Heart right ventricle (tissue), 16 donors: ENCODE results near the gene MX1. TPM values are rescaled to one million over a fixed set of nuclear protein-coding genes. Genes with fewer than 3 reads are reported as not detected.
A peak's percentile ranks its signal among the peaks of the same experiment; 100 is the strongest.

Experiments used
- ATAC-seq, 8 donors: fragments of 200-7000 bp; cut with Tn5 transposase; one replicate each; pipeline ENCODE4 v1.9.1; 2020; ENCODE audit warnings: mild to moderate bottlenecking in 8 of 8, moderate library complexity in 8 of 8, moderate number of reproducible peaks in 1 of 8
- DNase-seq, 2 donors: peaks; one replicate each; pipeline ENCODE4 v3.0.0-alpha.2; 2020
- H3K27ac ChIP-seq, 10 donors: fragments of 200-600 bp; sonication (generic) in 2 of 10; one replicate each; pipeline versions ENCODE4 v1.5.0 to v1.8.0; 2020 to 2022; ENCODE audit warnings: mild to moderate bottlenecking in 3 of 10
- H3K27me3 ChIP-seq, 7 donors: fragments of 200-600 bp; one replicate each; pipeline ENCODE4 v1.8.0; 2021 to 2022; ENCODE audit warnings: mild to moderate bottlenecking in 2 of 7
- H3K36me3 ChIP-seq, 9 donors: fragments of 200-600 bp; sonication (generic) in 1 of 9; one replicate each; pipeline versions ENCODE4 v1.5.0 to v1.8.0; 2020 to 2022; ENCODE audit warnings: mild to moderate bottlenecking in 2 of 9
- H3K4me1 ChIP-seq, 9 donors: fragments of 200-600 bp; sonication (generic) in 1 of 9; one replicate each; pipeline versions ENCODE4 v1.5.0 to v1.8.0; 2020 to 2022; ENCODE audit warnings: mild to moderate bottlenecking in 4 of 9
- H3K4me3 ChIP-seq, 10 donors: fragments of 200-600 bp; sonication (generic) in 2 of 10; one replicate each; pipeline versions ENCODE4 v1.5.0 to v1.8.0; 2020 to 2022; ENCODE audit warnings: mild to moderate bottlenecking in 7 of 10, moderate library complexity in 2 of 10
- H3K9me3 ChIP-seq, 11 donors: fragments of 200-600 bp in 10 of 11; sonication (generic) in 2 of 11; one replicate each; pipeline versions ENCODE4 v1.5.0 to v1.8.0; 2013 to 2022; ENCODE audit warnings: mild to moderate bottlenecking in 2 of 11, control low read depth in 1 of 11, moderate library complexity in 1 of 11
- WGBS, 2 donors: extraction: QIAGEN DNeasy Blood & Tissue Kit; methylation state at CpG; one replicate each; pipeline ENCODE4 v1.1.7; 2013; ENCODE audit warnings: inconsistent platforms in 1 of 2; 5-methylcytosine and 5-hydroxymethylcytosine counted together
- intact Hi-C, 10 donors: fragments of 100-400 bp; cut with DNase I; formaldehyde crosslinking; loops; one replicate each; pipeline versions ENCODE4 v1.11.1 to v1.14.2; 2022
- polyA plus RNA-seq, 2 donors: library from polyadenylated mRNA; stranded (reverse); fragments of 200-250 nt; gene quantifications; one replicate each; pipeline ENCODE4 v1.2.3, GENCODE V29; 2013
- total RNA-seq, 10 donors: library from RNA; stranded (reverse); fragmentation: NEBNext Ultra II Directional in 3 of 10; extraction: Animal tissue kit (Norgen Biotek cat#: 25700) in 3 of 10; gene quantifications; one replicate each; pipeline versions ENCODE4 v1.2.1 to v1.2.4, GENCODE V29; 2021 to 2023
- TF ChIP-seq, protein P1 (sequence below), 9 donors: fragments of 200-600 bp; sonication (generic) in 2 of 9; IDR thresholded peaks; one replicate each; pipeline versions ENCODE4 v1.5.0 to v1.8.0; 2021 to 2022; ENCODE audit warnings: antibody characterized with exemption in 9 of 9, mild to moderate bottlenecking in 5 of 9, moderate library complexity in 1 of 9
- donor health status: Arrhythmogenic right ventricular cardiomyopathy.
- donor health status: ischemic (EF 13 %, LVEDD 7.1; RV severe dilation, severe dysfunction).
- donor health status: healthy with polysubstance abuse.
- donor health status: DM: no; HTN: yes; CAD: no.
- donor health status: DM: no; HTN: no; CAD: no.
- donor health status: ischemic (EF 25% LVEDD 6.9; RV normal size, moderate dysfunction).
- donor health status: ischemic (EF 25% LVEDD 5.7; RV mildly dilated, moderate dysfunction).
- donor health status: healthy.
- donor health status: DM: yes; HTN: yes; CAD: no.
- donor health status: Ischemic cardiomyopathy.
- donor health status: ischemic (EF 35%, LVEDD 5.7; RV mildly dilated, moderate dysfunction).
- donor health status: nonischemic (EF 11% LVEDD 7.7; RV severe dilation, severe dysfunction).
- donor health status: DM: yes; HTN: yes; CAD: no.
- donor health status: PGD.
- donor health status: ischemic (EF 29% LVEDD 5.4; RV normal size, mild dysfunction).
- donor health status: nonischemic (EF 23%, LVEDD 6.1; RV moderate dilation, normal function).

MX1 gene
- total and polyA plus RNA-seq, 12 donors, result 5.4 to 50.0 (median 18.1) TPM

GRCh38 chr21:41443562-41443961, 17.5 kb downstream of the MX1 start:
- H3K36me3 ChIP-seq, result peaks cover 0 to 100% (median 38%) of the 10 kb centered on the region in 9 donors
- DNase-seq (no peak), ATAC-seq (no peak)
- H3K27me3 ChIP-seq, result no peaks in the 10 kb centered on the region
- TF ChIP-seq, protein P1, sequence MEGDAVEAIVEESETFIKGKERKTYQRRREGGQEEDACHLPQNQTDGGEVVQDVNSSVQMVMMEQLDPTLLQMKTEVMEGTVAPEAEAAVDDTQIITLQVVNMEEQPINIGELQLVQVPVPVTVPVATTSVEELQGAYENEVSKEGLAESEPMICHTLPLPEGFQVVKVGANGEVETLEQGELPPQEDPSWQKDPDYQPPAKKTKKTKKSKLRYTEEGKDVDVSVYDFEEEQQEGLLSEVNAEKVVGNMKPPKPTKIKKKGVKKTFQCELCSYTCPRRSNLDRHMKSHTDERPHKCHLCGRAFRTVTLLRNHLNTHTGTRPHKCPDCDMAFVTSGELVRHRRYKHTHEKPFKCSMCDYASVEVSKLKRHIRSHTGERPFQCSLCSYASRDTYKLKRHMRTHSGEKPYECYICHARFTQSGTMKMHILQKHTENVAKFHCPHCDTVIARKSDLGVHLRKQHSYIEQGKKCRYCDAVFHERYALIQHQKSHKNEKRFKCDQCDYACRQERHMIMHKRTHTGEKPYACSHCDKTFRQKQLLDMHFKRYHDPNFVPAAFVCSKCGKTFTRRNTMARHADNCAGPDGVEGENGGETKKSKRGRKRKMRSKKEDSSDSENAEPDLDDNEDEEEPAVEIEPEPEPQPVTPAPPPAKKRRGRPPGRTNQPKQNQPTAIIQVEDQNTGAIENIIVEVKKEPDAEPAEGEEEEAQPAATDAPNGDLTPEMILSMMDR (IDR thresholded peaks at IDR 0.05), result no peak
- no peaks in the 10 kb centered on the region for H3K4me1 ChIP-seq
- no peak overlapping the region for H3K4me3 ChIP-seq
- WGBS, 2 donors, result 90 to 94% methylated on average over 7 of the region's 7 CpGs
- no peak overlapping the region for H3K27ac ChIP-seq
- no peaks in the 10 kb centered on the region for H3K9me3 ChIP-seq
- intact Hi-C loops, result no loop called here

GRCh38 chr21:41444703-41445464, 18.8 kb downstream of the MX1 start:
- intact Hi-C loops, result loop anchor here in 1 of 10 donors (5.0 kb wide), 1 partner anchor 158 kb away; no protein-coding TSS in a partner anchor
- H3K4me1 ChIP-seq, result no peaks in the 10 kb centered on the region
- no peak overlapping the region for H3K4me3 ChIP-seq
- H3K27ac ChIP-seq, result no peak overlapping the region
- no peaks in the 10 kb centered on the region for H3K27me3 ChIP-seq
- DNase-seq (no peak), ATAC-seq (no peak)
- peaks cover 0 to 100% (median 33%) of the 10 kb centered on the region in 9 donors for H3K36me3 ChIP-seq
- no peaks in the 10 kb centered on the region for H3K9me3 ChIP-seq
- TF ChIP-seq, protein P1 (IDR thresholded peaks at IDR 0.05), result no peak
- WGBS, 2 donors, result 86 to 89% methylated on average over 13 of the region's 13 CpGs

DNA sequence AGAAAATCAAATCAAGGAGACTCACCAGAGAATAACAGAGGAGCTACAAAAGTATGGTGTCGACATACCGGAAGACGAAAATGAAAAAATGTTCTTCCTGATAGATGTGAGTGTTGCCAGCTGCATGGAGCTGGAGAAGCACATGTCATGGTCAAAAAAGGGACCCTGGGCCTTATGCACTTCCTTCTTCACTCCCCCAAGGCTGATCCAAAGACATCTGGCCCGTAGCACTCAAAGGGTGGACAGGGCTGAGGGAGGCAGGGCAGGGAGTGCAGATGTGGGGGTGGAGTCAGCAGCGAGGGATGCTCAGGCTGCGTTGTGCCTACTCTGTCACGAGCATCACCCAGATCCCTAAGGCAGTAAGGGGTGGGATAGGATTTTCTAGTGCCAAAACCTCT, 19.4 kb downstream of the MX1 start:
- DNase-seq, result no peak
- Histone ChIP-seq H3K36me3 (peaks cover 0 to 100% (median 33%) of the 10 kb centered on the region in 9 donors), H3K4me3 (no peak overlapping the region), H3K27ac (no peak overlapping the region), H3K27me3 (no peaks in the 10 kb centered on the region), H3K4me1 (no peaks in the 10 kb centered on the region), H3K9me3 (no peaks in the 10 kb centered on the region)
- TF ChIP-seq, protein P1 (IDR thresholded peaks at IDR 0.05), result no peak
- peak in 1 of 8 donors; percentile 45 for ATAC-seq
- intact Hi-C loops, result loop anchor here in 1 of 10 donors (5.0 kb wide), 1 partner anchor 158 kb away; no protein-coding TSS in a partner anchor
- 72 to 85% methylated on average over 7 of the region's 7 CpGs for WGBS, 2 donors

- Histone ChIP-seq H3K36me3 (peaks cover 0 to 100% (median 29%) of the 10 kb centered on the region in 9 donors), H3K4me3 (no peak overlapping the region), H3K9me3 (no peaks in the 10 kb centered on the region), H3K4me1 (no peaks in the 10 kb centered on the region), H3K27ac (no peak overlapping the region), H3K27me3 (no peaks in the 10 kb centered on the region)
- DNase-seq (no peak), ATAC-seq (no peak)
- 73 to 98% methylated on average over 4 of the region's 4 CpGs for WGBS, 2 donors
- intact Hi-C loops, result loop anchor here in 1 of 10 donors (5.0 kb wide), 1 partner anchor 159 kb away; no protein-coding TSS in a partner anchor
- TF ChIP-seq, protein P1 (IDR thresholded peaks at IDR 0.05), result no peak
Measured at GRCh38 chr21:41446586-41446985, 20.5 kb downstream of the MX1 start.
